GM12892 (cell line): ENCODE data around the gene UHMK1.

Experiments used
- POLR2A ChIP-seq: IDR thresholded peaks from 2 replicates; pipeline ENCODE4 v1.6.1; 2011; ENCODE audit warnings: low read depth, low read length, control low read depth
- POLR2AphosphoS5 ChIP-seq: IDR thresholded peaks from 2 replicates; pipeline ENCODE4 v1.6.1; 2011; ENCODE audit warnings: low read depth, low read length, control low read depth
- TAF1 ChIP-seq: IDR thresholded peaks from 2 replicates; pipeline ENCODE4 v1.6.1; 2011; ENCODE audit warnings: low read depth, mild to moderate bottlenecking, control low read depth, low read length, borderline replicate concordance

GRCh38 chr1:162543228-162543627 is 45.6 kb downstream of the UHMK1 start:
- TF ChIP-seq POLR2AphosphoS5 (no peak), POLR2A (no peak), TAF1 (no peak)
